Large intestine (tissue), 3 donors: Measurements from ENCODE around the gene AFF3. TPM values are rescaled to one million over a fixed set of nuclear protein-coding genes. Genes with fewer than 3 reads are reported as not detected.

Experiments used
- DNase-seq, 2 donors: peaks; one replicate each; pipeline versions ENCODE4 v3.0.0 to v3.0.0-alpha.2; 2013
- H3K27ac ChIP-seq: one replicate; pipeline ENCODE4 v1.5.1; 2013; ENCODE audit warnings: low read length
- H3K27me3 ChIP-seq: 2 replicates; pipeline ENCODE4 v1.6.1; 2013; ENCODE audit warnings: low read length; ENCODE audit not compliant: control insufficient read depth, insufficient read depth
- H3K36me3 ChIP-seq: 2 replicates; pipeline ENCODE4 v1.6.1; 2013; ENCODE audit warnings: low read length; ENCODE audit not compliant: control insufficient read depth, insufficient read depth
- H3K4me1 ChIP-seq: one replicate; pipeline ENCODE4 v1.6.1; 2013; ENCODE audit warnings: low read length; ENCODE audit not compliant: control insufficient read depth, insufficient read depth
- H3K4me3 ChIP-seq: one replicate; pipeline ENCODE4 v1.5.1; 2013; ENCODE audit warnings: low read length
- H3K9me3 ChIP-seq: one replicate; pipeline ENCODE4 v1.6.1; 2013; ENCODE audit warnings: mild to moderate bottlenecking, low read depth, low read length, moderate library complexity; ENCODE audit not compliant: control insufficient read depth
- WGBS: methylation state at CpG from one replicate; pipeline ENCODE4 v1.1.5; 2013; ENCODE audit warnings: low lambda C conversion rate; ENCODE audit not compliant: insufficient coverage; 5-methylcytosine and 5-hydroxymethylcytosine counted together
- polyA plus RNA-seq: library from polyadenylated mRNA; unstranded; fragments of 120-200 nt; gene quantifications from one replicate; pipeline ENCODE4 v1.2.1, GENCODE V29; 2013

Gene AFF3
- polyA plus RNA-seq, 1 donor = 4.8 TPM

DNA sequence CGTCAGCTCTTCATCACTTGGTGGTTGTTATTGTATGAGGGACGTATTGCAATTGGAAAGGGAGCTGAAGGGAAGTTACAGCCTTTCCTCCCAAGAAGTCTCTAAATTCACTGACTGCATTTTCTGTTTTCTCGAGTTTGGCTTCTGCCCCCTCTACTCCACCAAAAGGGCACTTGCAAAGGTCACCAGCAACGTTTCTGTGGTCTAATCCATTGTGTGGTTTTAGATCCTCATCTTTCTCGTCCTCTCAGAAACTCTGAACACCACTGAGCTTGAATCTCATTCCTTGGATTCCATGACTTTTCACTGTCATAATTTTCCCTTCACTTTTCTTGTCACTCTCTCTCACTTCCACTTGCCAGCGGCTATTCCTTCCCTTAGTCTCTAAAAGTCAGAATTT, 308.0 kb downstream of the AFF3 start:
- no peaks in the 10 kb centered on the region for H3K4me1 ChIP-seq
- H3K36me3 ChIP-seq = no peaks in the 10 kb centered on the region
- no peaks in the 10 kb centered on the region for H3K9me3 ChIP-seq
- H3K4me3 ChIP-seq = no peak overlapping the region
- H3K27ac ChIP-seq = no peak overlapping the region
- WGBS = 100% methylated on average over 1 of the region's 6 CpGs
- DNase-seq = no peak
- peaks cover 2% of the 10 kb centered on the region for H3K27me3 ChIP-seq

DNA sequence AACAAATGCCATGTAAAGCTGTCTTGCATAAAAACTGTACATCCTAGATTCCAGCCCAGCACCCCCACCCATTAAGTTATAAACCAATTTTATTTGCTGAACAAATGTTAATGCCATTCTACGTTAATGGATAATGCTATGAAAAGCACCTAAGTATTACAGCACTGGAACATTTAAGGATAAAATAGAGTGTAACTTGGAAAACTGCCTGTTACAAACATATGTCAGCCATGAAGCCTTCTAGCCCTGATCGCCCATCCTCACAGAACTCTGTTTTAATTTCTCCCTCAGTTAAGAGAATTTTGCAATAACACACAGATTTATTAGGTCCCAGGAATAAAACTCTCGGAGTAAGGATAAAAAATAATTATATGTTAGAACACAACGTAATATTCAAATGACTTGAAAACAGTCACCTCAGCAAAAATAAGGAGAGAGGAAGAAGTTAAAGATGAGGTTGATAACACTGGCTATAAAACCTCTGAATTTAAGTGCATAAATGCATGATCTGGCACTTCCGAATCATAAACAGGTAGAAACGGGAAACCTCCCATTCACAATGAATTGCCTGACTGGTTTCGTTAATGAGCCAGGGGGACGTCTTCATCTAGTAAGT, 308.7 kb downstream of the AFF3 start:
- DNase-seq = no peak
- Histone ChIP-seq H3K27me3 (peaks cover 2% of the 10 kb centered on the region), H3K36me3 (no peaks in the 10 kb centered on the region), H3K4me1 (no peaks in the 10 kb centered on the region), H3K9me3 (no peaks in the 10 kb centered on the region), H3K27ac (no peak overlapping the region), H3K4me3 (no peak overlapping the region)
- WGBS = 83% methylated on average over 1 of the region's 8 CpGs

DNA sequence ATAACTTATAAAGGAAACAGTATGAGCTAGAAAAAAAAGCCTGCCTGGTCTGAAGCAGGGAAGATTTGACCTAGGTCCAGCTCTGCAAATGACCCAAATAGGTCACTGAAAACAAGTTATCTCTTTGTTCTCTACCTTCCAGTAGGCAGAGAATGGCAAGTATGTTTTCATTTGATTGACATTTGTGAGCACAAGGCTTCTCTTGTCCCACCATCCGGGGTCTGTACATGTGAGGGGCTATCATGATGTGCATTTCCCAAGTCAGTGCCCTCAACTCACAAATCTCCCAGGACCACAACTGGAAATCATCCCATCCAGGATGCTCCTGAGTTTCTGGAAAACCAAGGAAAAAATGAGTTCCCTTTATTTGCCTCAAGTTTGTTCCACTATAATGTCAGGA, 309.5 kb downstream of the AFF3 start:
- WGBS = no CpG with 5 or more reads among the region's 1 CpG
- Histone ChIP-seq H3K36me3 (no peaks in the 10 kb centered on the region), H3K27ac (no peak overlapping the region), H3K4me1 (no peaks in the 10 kb centered on the region), H3K4me3 (no peak overlapping the region), H3K27me3 (peaks cover 2% of the 10 kb centered on the region), H3K9me3 (no peaks in the 10 kb centered on the region)
- no peak for DNase-seq

DNA sequence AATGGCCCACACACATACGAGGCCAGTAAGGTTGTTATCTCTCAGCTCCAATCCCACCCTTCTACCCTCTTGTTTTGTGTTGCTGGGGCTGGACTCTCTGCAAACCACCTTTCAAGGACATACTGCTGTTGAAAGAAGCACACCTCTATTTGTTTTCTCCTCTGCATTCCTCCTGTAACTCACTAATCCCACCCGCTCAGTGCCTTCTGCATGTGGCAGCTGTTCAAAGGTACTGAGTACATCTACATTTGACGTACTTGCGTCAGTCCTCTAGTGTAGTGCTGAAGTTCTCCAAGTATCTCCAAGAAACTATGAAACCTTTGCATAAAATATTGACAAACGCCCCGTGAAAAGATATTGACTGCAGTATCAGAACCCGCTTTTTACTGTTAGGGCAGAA, 310.6 kb downstream of the AFF3 start:
- WGBS = 29% methylated on average over 1 of the region's 7 CpGs
- H3K36me3 ChIP-seq = no peaks in the 10 kb centered on the region
- H3K9me3 ChIP-seq = no peaks in the 10 kb centered on the region
- H3K4me3 ChIP-seq = no peak overlapping the region
- peaks cover 4% of the 10 kb centered on the region for H3K27me3 ChIP-seq
- DNase-seq = no peak
- H3K27ac ChIP-seq = no peak overlapping the region
- H3K4me1 ChIP-seq = no peaks in the 10 kb centered on the region

DNA sequence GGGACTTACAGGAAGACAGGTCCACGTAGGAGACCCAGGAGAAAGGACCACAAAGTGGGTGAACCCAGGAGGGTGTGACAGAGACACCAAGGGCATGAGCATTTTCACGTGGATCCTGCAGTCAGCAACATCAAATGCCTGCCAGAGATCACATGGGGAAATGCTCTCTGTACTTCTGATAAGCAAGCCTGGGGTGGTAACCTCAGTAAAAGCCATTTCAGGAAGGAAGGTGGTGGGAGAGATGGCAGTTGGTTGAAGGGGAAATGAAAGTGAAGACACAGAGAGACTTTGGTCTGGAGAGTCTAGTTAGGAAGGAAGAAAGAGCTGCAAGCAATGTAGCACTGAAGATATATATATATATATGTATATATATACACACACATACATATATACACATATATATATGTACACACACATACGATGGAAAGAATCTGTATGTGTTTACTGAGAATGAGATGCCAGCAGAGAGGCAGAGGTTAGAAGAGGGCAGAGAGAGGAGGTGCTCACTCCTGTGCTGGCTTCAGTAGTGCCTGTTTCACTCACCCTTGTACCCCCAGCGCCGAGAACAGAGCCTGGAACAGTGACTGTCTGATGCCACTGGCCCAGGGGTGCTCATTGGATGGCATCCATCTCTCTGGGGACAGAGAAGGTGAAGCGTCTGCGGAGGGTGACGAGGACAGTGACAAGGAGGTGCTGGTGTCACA, 314.9 kb downstream of the AFF3 start:
- WGBS = no CpG with 5 or more reads among the region's 8 CpGs
- Histone ChIP-seq H3K4me3 (no peak overlapping the region), H3K9me3 (no peaks in the 10 kb centered on the region), H3K36me3 (no peaks in the 10 kb centered on the region), H3K27me3 (peaks cover 2% of the 10 kb centered on the region), H3K4me1 (no peaks in the 10 kb centered on the region), H3K27ac (no peak overlapping the region)
- DNase-seq = peak; percentile 35 to 86

DNA sequence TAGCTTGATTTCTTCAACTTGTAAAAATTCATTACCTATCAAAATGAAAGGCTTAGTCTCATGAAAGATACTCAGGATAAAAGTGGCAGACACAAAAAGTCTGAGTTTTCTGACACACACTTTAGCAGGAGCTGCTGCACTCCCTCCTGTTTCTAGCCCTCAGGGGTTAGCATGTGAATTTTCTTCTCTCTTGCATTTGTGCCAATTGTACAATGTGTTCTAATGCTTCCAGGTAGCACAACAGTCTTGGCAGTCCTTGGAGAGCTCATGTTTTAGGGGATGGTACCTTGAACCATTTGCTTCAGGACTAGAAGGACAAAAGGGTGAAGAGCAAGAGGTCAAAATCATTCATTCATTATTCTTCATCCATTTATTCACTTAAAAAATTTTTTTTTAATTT, 316.8 kb downstream of the AFF3 start:
- Histone ChIP-seq H3K9me3 (no peaks in the 10 kb centered on the region), H3K27me3 (peaks cover 2% of the 10 kb centered on the region), H3K4me1 (no peaks in the 10 kb centered on the region), H3K36me3 (no peaks in the 10 kb centered on the region), H3K27ac (no peak overlapping the region), H3K4me3 (no peak overlapping the region)
- no peak for DNase-seq

DNA sequence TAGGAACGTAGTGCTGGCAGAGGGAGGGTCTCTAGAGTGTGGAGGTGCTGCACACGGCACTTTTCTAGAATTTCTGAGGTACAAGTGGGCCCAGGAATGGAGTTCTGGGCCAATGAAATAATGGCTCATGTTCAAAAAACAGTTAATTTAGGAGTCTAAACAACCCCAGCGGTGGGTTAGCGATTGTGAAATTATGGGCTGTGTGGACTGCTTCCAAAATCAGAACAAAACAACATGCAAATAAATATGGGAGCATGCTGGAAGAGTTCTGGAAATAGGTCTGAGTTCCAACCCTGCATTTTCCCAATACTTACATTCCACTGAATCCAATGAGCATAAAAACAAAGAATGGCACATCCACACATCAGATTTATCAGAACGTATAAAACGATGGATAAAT, 317.6 kb downstream of the AFF3 start:
- Histone ChIP-seq H3K36me3 (no peaks in the 10 kb centered on the region), H3K9me3 (no peaks in the 10 kb centered on the region), H3K27me3 (peaks cover 2% of the 10 kb centered on the region), H3K4me1 (no peaks in the 10 kb centered on the region), H3K27ac (no peak overlapping the region), H3K4me3 (no peak overlapping the region)
- no peak for DNase-seq
- 84% methylated on average over 2 of the region's 6 CpGs for WGBS

DNA sequence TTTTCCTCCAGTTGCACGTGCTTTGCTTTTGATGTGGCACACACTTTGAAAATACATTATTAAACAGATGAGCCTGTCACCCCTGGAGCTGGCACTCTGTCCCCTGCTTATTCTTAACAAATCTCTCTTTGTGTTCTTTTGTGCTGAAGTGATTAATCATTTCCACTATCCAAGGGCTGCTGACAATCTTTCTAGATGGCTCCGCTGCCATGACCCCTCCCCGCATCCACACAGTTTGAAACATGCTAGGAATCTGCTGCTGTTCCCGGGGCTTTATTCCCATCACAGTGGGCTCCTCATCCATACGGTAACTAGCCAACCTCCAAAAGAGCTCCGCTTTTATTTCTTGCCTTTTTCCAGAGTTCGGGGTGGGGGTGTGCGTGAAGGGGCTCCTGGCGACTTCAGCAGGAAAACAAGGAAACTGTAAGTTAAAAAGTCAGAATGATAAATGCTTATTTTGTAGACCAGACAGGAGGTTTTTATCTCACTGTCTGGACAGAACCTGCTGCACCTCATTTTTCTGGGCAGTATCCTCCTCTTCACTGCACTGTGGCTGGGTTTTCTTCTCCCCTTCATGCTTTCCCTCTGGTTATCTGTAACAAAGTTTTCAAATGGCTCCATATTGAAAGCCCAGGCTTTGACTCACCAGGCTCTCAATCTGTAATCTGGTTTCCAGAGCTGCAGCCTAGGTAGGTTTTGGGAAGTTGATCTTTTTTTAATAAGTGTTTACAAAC, 319.7 kb downstream of the AFF3 start:
- Histone ChIP-seq H3K27ac (no peak overlapping the region), H3K9me3 (no peaks in the 10 kb centered on the region), H3K36me3 (no peaks in the 10 kb centered on the region), H3K27me3 (peaks cover 2% of the 10 kb centered on the region), H3K4me1 (no peaks in the 10 kb centered on the region), H3K4me3 (no peak overlapping the region)
- no peak for DNase-seq
- WGBS = 57% methylated on average over 1 of the region's 9 CpGs

DNA sequence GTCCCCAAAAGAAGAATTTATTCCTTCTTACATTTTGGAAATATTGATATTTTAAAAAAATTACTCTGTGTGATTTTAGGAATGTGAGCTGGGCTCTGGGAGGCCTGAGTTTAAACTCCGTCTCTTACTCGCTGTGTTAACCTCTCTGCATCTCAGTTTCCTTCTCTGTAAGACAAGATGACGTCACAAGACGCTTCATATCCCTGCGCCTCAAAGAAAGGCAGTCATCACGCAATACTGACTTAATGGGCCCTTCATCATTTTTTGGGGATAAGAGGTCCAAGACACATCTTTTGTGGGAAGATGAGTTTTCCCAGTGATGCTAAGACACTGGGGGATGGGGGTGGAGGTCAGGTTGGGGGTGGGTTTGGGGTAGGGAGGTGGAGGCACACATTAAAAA, 320.4 kb downstream of the AFF3 start:
- WGBS = no CpG with 5 or more reads among the region's 6 CpGs
- no peak overlapping the region for H3K4me3 ChIP-seq
- no peaks in the 10 kb centered on the region for H3K27me3 ChIP-seq
- H3K9me3 ChIP-seq = no peaks in the 10 kb centered on the region
- H3K4me1 ChIP-seq = no peaks in the 10 kb centered on the region
- no peak for DNase-seq
- H3K36me3 ChIP-seq = no peaks in the 10 kb centered on the region
- no peak overlapping the region for H3K27ac ChIP-seq

DNA sequence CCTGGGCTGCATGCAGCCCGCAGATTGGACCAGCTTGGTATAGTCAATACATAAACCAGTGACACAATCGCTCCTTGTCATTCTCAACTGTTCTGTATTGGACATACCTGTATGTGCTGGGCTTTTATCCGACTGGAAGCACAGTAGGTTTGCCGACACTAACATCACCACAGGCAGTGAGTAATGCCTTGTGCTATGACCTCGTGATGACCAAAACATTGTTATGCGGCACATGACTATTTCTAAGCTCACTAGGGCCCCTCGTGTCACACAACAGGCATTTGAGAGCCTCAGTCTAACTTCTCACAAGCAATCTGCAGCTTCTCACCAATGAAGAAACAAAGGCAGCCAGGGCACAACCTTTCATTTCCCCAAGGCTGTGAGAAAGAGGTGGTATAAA, 320.8 kb downstream of the AFF3 start:
- Histone ChIP-seq H3K27ac (no peak overlapping the region), H3K4me1 (no peaks in the 10 kb centered on the region), H3K9me3 (no peaks in the 10 kb centered on the region), H3K36me3 (no peaks in the 10 kb centered on the region), H3K4me3 (no peak overlapping the region), H3K27me3 (no peaks in the 10 kb centered on the region)
- DNase-seq = no peak
- WGBS = no CpG with 5 or more reads among the region's 7 CpGs
